Brain pericyte (primary cell): ENCODE measurements around the gene BRMS1L.
A peak's percentile ranks its signal among the peaks of the same experiment; 100 is the strongest.

ENCODE experiments used
- DNase-seq: peaks from one replicate; pipeline ENCODE4 v3.0.0-alpha.2; 2012; ENCODE audit warnings: low read depth, low spot score

The BRMS1L gene

DNA sequence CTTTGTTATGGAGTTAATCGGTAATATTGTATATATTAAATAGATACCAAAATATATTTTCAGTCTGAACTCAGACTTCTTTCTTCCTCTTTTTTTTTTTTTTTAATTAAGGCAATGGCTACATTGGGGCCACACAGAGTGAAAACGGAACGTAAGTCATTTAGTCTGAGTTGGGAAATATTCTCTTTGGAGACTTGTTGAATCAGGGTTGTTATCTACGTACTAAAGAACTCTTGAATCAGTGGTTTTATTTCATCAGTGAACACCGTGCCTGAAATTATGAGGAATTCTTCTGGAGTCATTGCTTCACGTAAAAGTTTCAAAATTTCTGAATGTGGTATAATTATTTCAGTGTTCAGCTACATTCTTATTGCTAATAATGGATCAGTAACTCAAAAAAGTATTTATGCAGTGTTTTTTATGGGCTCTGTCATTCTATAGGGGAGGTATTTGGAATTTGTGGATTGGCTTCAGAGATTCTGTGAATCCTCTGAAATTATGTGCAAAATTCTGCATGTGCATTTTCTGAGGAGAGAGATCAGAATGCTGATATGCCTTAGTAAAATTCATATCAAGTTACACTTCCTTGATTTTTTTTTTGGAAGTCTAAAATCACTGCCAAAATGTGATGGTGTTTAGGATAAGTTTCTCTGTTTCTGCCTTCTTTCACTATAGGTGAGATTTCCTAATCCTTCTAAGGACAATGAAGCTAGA is 39.6 kb downstream of the BRMS1L start:
- DNase-seq = no peak

DNA sequence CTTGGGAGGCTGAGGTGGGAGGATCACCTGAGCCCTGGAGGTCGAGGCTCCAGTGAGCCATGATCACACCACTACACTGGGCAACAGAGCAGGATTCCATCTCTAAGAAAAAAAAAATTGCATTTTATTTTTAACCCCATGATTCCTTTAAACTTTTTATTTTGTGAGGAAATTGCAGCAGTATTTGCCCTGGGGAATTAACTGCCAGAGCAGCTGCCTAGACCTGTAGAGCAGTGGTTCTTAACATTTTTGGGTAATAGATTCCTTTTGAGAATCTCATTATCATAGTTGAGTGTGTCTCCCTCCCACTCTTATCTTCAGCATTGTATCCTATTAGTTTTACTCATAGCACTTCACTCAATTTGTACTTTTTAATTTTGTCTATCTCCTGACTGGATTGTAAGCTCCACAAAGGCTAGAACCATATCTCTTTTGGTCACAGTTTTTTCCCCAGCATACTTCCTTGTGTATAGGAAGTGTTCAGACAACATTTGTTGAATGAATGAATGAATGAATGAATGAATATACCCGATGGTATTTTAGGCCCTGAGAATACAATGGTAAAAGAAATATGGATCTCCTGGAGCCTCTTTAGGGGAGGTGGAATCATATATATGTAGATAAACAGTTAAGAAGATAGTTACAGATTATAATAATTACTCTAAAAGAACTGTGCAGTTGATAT is 40.6 kb downstream of the BRMS1L start:
- DNase-seq = no peak

- no peak for DNase-seq
Measured at GRCh38 chr14:35867280-35867629, 41.1 kb downstream of the BRMS1L start.

GRCh38 chr14:35875296-35875695 is 49.2 kb downstream of the BRMS1L start:
- no peak for DNase-seq

- no peak for DNase-seq
Measured at GRCh38 chr14:35877276-35877675, 51.1 kb downstream of the BRMS1L start.

DNA sequence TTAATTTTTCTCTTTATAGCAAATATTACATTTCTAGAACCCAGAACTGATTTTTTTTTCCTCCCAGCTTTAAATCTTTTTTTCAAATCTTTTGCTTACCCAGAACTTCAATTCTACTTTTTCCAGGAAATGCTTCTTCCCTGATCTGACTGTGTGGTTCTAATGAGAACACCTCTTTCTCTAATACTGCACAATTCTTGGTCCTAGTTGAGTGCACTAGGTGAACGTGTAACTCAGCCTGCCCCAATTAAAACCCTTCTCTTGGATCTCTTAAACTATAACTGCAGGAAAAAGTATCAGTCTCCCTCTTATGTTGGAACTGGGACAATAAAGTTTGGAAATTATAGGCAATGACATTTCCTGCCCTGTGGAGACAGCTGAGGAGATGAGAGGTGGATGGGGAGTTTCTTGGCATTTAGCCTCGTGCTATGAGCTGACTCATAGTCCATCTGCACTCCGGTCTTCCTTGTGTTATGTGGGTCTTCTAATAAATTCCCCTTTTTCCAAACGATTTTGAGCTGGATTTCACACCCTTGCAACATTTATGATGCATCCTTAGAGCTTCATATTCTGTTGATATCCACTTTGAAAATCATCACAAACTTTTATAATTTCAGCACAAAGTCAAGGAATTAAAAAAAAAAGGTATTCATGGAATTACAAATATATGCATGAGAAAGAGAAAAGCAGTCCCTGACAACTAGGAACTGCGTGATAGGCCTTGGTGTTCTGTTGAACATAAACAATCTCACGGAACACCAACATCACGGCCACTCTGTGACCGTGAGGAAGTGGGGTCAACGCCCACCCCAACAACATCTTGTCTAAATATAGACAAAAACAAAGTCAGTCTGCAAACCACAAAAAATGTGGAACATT is 52.4 kb downstream of the BRMS1L start:
- DNase-seq = peak; percentile 52

- no peak for DNase-seq
Measured at GRCh38 chr14:35879151-35879648, 53.1 kb downstream of the BRMS1L start.

- DNase-seq = no peak
Measured at GRCh38 chr14:35879654-35880249, 53.6 kb downstream of the BRMS1L start.

GRCh38 chr14:35881280-35881679 is 55.1 kb downstream of the BRMS1L start:
- DNase-seq = no peak

DNA sequence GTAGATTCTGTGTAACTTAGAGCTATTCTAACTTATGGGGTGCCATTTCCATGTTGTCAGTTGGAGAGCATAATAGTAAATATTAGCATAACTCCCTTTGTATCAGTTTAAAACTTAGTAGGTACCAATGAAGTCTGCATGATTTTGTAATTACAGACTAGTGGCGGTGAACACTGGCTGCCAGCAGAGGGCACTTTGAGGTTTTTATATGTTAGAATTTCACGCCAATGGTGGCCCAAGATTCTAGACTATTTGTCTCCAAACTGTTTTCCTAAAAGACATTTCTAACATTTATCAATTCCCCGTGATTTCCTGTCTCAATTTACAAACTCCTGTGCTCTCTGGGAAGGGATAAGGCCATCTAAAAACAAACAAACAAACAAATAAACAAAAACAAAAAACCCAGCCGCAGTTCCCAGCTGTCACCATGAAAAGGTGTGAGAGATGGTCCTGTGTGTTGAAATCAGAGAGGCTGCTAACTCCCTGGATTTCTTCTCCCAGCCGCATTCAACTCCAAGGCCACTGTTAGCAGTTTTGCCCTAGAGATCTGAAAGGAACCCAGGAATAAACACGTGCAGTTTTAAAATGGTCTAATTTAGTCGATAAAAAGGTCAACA is 57.6 kb downstream of the BRMS1L start:
- no peak for DNase-seq

GRCh38 chr14:35890308-35890707 is 64.2 kb downstream of the BRMS1L start:
- no peak for DNase-seq

DNA sequence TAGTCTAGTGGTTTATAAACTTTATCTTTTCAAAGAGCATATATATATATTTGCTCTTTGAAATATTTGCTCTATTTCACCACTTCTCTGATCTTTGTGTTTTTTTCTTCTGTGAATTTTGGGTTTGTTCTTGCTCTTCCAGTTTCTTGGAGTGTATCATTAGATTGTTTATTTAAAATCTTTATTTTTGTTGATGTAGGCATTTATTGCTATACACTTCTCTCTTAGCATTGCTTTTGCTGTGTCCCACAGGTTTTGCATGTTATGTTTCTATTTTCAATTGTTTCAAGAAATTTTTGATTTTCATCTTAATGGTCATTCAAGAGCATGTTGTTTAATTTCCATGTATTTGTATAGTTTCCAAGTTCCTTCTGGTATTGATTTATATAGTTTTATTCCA is 69.1 kb downstream of the BRMS1L start:
- DNase-seq = no peak

DNA sequence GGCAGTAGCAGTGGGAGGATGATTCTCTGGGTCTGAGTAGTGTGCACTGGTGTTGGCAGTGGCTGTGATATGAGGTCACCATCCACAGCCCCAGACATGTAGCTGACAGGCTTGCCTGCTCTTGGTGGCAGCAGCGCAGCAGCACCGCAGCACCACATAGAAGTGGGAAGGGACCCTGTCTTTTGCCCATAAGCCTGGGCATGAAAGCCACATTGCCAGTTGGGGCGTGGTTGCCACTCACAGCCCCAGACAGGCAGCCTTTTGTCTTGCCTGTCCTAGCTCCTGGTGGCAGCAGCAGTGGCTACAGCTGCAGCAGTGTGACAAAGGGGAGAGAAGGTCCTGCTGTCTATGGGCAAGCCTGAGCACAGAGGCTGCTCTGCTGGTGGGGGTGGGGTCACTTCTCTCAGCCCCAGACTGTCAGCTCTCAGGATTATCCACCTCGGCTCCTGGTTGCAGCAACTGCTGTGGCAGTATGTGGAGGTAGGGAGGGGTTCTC is 71.5 kb downstream of the BRMS1L start:
- no peak for DNase-seq

GRCh38 chr14:35898217-35898775 is 72.2 kb downstream of the BRMS1L start:
- DNase-seq = no peak

DNA sequence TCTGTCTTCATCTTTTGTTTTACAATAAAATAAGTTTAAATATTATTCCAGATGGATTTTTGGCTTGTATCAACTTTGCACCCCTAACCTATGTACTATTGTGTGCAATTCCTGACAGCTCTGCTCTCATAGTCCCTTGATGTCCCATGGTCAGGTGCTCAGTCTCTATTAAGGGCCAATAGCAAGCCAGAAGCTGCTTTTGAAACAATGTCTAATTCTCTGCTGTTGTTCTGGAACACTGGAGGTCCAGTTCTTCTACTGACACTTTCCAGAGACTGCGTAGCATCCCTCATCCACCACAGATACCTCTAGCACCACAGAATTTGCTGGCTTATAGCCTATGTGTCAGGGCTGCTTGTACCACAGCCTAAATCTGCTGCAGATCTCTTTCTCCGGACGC is 74.6 kb downstream of the BRMS1L start:
- no peak for DNase-seq

- no peak for DNase-seq
Measured at GRCh38 chr14:35909665-35910064, 83.5 kb downstream of the BRMS1L start.

DNA sequence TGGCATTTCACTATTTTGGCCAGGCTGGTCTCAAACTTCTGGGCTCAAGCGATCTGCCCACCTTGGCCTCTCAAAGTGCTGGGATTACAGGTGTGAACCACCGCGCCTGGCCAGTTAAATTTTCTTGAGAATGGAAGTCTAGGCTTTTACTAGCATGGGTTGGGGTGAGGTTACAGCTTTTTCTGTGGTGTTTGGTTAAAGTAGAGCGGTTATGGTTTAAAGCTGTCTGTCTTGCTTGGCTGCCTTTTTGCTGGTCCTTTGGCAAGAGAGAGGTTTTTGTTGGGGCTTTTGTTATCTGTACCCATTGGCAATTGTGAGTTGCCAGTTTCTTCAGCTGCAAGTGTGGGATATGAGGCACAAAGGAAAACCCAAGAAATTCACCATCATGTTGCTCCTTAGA is 84.1 kb downstream of the BRMS1L start:
- no peak for DNase-seq

DNA sequence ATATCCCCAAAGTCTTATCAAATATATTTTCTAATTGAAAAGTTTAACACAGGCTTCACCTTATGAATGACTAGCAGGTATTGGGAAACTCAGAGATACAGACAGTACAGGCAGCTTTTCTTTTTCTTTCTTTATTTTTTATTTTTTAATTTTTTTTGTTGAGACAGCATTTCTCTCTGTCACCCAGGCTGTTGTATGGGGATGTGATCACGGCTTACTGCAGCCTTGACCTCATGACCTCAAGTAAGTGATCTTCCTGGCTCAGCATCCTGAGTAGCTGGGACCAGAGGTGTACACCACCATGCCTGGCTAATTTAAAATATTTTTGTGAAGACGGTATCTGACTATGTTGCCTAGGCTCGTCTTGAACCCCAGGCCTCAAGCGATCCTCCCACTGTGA is 85.0 kb downstream of the BRMS1L start:
- no peak for DNase-seq

DNA sequence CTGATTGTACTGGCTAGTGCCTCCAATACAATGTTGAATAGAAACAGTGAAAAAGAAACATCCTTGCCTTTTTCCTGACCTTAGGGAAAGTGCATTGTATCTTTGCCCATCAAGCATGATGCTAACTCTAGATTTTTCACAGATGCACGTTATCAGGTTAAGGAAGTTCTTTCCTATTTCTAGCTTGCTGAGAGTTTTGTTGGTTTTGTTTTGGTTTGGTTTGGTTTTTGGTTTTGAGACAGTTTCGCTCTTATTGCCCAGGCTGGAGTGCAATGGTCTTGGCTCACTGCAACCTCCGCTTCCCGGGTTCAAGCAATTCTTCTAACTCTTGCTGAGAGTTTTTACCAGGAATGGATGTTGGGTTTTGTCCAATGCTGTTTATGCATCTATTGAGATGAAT is 89.0 kb downstream of the BRMS1L start:
- no peak for DNase-seq

DNA sequence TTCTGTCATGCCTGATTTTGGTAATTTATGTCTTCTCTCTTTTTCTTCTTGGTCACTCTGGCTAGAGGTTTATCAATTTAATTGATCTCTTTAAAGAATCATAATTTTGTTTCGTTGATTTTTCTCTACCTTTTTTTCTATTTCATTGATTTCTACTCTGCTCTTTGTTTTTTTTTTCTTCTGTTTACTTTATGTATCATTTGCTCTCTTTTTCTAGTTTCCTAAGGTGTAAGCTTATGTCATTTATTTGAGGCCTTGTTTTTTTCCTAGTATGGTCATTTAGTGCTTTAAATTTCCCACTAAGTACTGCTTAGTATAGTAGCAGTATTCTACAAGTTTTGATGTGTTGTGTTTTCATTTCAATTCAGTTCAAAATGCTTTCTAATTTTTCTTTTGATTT is 89.6 kb downstream of the BRMS1L start:
- no peak for DNase-seq
